ENCODE data around the gene MSI2. TPM values are rescaled to one million over a fixed set of nuclear protein-coding genes. Genes with fewer than 3 reads are reported as not detected.
A peak's percentile ranks its signal among the peaks of the same experiment; 100 is the strongest.

The MSI2 gene
- total RNA-seq, 1 donor, result 23.2 TPM

DNA sequence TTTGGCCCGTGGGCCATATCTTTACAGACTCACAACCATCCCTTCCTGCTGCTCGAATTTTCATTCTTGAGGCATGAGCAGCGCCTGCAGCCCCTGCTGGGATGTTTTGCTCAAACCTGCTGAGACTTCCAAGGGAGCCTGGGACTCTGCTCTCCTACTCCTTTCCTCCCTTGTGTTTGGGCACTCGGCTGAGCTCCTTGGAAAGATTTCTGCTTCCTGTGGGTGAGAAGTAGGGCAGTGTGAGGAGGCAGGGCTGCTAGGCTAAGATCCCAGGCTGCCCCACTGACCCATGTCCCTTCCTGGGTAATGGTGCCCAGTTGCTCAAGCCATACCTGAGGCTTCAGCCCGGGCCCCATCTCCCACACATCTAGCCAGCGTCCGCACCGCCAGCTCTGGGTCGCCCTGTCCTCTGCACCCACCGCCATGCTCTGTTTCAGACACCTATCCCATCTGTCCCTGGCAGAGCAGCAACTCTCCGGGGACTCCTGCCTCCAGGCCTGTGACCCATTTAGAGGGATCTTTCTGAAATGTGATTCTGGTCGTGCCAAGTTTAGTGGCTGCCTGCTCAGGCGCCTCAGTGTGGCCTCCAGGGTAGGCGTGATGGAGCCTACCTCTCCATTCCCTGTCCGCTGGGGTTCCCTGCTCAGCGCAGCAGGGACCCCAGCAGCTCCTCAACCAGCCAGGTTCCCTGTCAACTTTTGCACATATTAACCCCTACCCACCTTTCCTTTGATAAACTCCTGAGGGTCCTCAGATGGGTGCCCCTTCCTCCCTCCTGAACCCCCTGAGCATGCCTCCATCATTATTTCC, 298.7 kb downstream of the MSI2 start:
- Histone ChIP-seq H3K4me3 (ENCODE audit: insufficient read depth, low read length) (no peak overlapping the region), H3K9me3 (ENCODE audit: low read depth, low read length) (no peaks in the 10 kb centered on the region), H3K79me2 (ENCODE audit: insufficient read depth, low read length) (no peaks in the 10 kb centered on the region), H4K20me1 (ENCODE audit: insufficient read depth, low read length) (peaks cover 6% of the 10 kb centered on the region), H3K4me1 (ENCODE audit: insufficient read depth, low read length) (peaks cover 16% of the 10 kb centered on the region), H3K27ac (ENCODE audit: low read depth, low read length) (no peak overlapping the region), H2AFZ (ENCODE audit: low read length) (no peak overlapping the region), H3K4me2 (ENCODE audit: insufficient read depth, low read length) (no peak overlapping the region), H3K36me3 (ENCODE audit: insufficient read depth, low read length) (no peaks in the 10 kb centered on the region), H3K27me3 (ENCODE audit: insufficient read depth, low read length) (no peaks in the 10 kb centered on the region)
- no peak for TF ChIP-seq CTCF (IDR thresholded peaks at IDR 0.05; ENCODE audit: extremely low read depth, low read depth, low read length)
- peak; percentile 32 for DNase-seq (ENCODE audit: insufficient read length, low spot score, missing footprints)

DNA sequence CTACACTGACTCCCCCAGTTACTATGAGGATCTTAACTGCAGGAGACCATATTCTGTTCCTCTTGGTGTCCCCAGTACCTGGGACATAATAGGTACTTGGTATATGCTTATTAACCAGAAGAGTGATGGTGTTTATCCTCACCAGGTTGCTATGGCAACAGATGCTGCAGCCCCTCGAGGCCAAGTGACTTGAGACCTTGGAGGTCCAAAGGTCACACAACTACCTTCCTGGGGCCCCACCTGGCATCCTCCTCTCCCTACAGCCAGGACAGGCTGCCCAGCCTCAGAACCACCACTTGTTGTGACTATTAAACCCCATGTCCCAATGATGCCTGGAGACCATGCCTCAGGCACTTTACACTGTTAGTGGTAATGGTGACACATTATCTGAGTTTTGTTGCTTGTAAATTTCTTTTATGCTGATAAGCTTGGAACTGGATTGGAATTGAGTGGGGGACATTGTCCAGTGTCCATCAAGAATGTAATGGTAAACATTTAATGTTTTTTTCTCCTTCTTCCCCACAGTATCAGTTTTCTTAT, 299.4 kb downstream of the MSI2 start:
- Histone ChIP-seq H3K27me3 (ENCODE audit: insufficient read depth, low read length) (no peaks in the 10 kb centered on the region), H2AFZ (ENCODE audit: low read length) (no peak overlapping the region), H4K20me1 (ENCODE audit: insufficient read depth, low read length) (peaks cover 6% of the 10 kb centered on the region), H3K4me1 (ENCODE audit: insufficient read depth, low read length) (peaks cover 16% of the 10 kb centered on the region), H3K9me3 (ENCODE audit: low read depth, low read length) (no peaks in the 10 kb centered on the region), H3K36me3 (ENCODE audit: insufficient read depth, low read length) (no peaks in the 10 kb centered on the region), H3K4me2 (ENCODE audit: insufficient read depth, low read length) (no peak overlapping the region), H3K4me3 (ENCODE audit: insufficient read depth, low read length) (no peak overlapping the region), H3K79me2 (ENCODE audit: insufficient read depth, low read length) (no peaks in the 10 kb centered on the region), H3K27ac (ENCODE audit: low read depth, low read length) (no peak overlapping the region)
- DNase-seq (ENCODE audit: insufficient read length, low spot score, missing footprints), result peak; percentile 22
- no peak for TF ChIP-seq CTCF (IDR thresholded peaks at IDR 0.05; ENCODE audit: extremely low read depth, low read depth, low read length)

GRCh38 chr17:57556320-57556719, 300.0 kb downstream of the MSI2 start:
- Histone ChIP-seq H3K36me3 (ENCODE audit: insufficient read depth, low read length) (no peaks in the 10 kb centered on the region), H3K27me3 (ENCODE audit: insufficient read depth, low read length) (no peaks in the 10 kb centered on the region), H3K4me1 (ENCODE audit: insufficient read depth, low read length) (peaks cover 16% of the 10 kb centered on the region), H3K79me2 (ENCODE audit: insufficient read depth, low read length) (no peaks in the 10 kb centered on the region), H3K4me3 (ENCODE audit: insufficient read depth, low read length) (no peak overlapping the region), H3K4me2 (ENCODE audit: insufficient read depth, low read length) (no peak overlapping the region), H4K20me1 (ENCODE audit: insufficient read depth, low read length) (peaks cover 6% of the 10 kb centered on the region), H3K27ac (ENCODE audit: low read depth, low read length) (no peak overlapping the region), H2AFZ (ENCODE audit: low read length) (no peak overlapping the region), H3K9me3 (ENCODE audit: low read depth, low read length) (no peaks in the 10 kb centered on the region)
- no peak for TF ChIP-seq CTCF (IDR thresholded peaks at IDR 0.05; ENCODE audit: extremely low read depth, low read depth, low read length)
- DNase-seq (ENCODE audit: insufficient read length, low spot score, missing footprints), result no peak

GRCh38 chr17:57556977-57557376, 300.7 kb downstream of the MSI2 start:
- peak; percentile 22 for DNase-seq (ENCODE audit: insufficient read length, low spot score, missing footprints)
- Histone ChIP-seq H3K4me1 (ENCODE audit: insufficient read depth, low read length) (peaks cover 16% of the 10 kb centered on the region), H3K4me2 (ENCODE audit: insufficient read depth, low read length) (no peak overlapping the region), H3K27me3 (ENCODE audit: insufficient read depth, low read length) (no peaks in the 10 kb centered on the region), H4K20me1 (ENCODE audit: insufficient read depth, low read length) (peaks cover 2% of the 10 kb centered on the region), H3K36me3 (ENCODE audit: insufficient read depth, low read length) (no peaks in the 10 kb centered on the region), H3K9me3 (ENCODE audit: low read depth, low read length) (no peaks in the 10 kb centered on the region), H2AFZ (ENCODE audit: low read length) (no peak overlapping the region), H3K27ac (ENCODE audit: low read depth, low read length) (no peak overlapping the region), H3K79me2 (ENCODE audit: insufficient read depth, low read length) (no peaks in the 10 kb centered on the region), H3K4me3 (ENCODE audit: insufficient read depth, low read length) (no peak overlapping the region)
- TF ChIP-seq CTCF (IDR thresholded peaks at IDR 0.05; ENCODE audit: extremely low read depth, low read depth, low read length), result no peak
